Stimulated activated naive CD8-positive, alpha-beta T cell treated with anti-CD3 and anti-CD28 coated beads, Interleukin-15, Interleukin-2, amounts not matched to agents 100 U/mL and 50 U/mL, for 24 hours (primary cell): Measurements from ENCODE around the gene DNAH3.
"Not testable (repeated sequence)": the region's sequence is repeated elsewhere in the genome, so short reads cannot be mapped to it uniquely, and the experiment has no call there.

Experiments
- ATAC-seq: fragments of 150-1000 bp; cut with Tn5 transposase; one replicate; pipeline ENCODE4 v1.10.0; 2021
- DNase-seq: peaks from one replicate; pipeline ENCODE4 v3.0.0; 2021

DNAH3 gene

GRCh38 chr16:20944861-20945574 is 205.6 kb downstream of the DNAH3 start:
- DNase-seq = peak; percentile 40
- peak; percentile 61 for ATAC-seq

GRCh38 chr16:20942256-20942655 is 208.4 kb downstream of the DNAH3 start:
- ATAC-seq (no peak), DNase-seq (no peak)

- DNase-seq (no peak), ATAC-seq (no peak)
Observed at GRCh38 chr16:20941636-20941926, 209.1 kb downstream of the DNAH3 start.

- ATAC-seq (no peak), DNase-seq (no peak)
Observed at GRCh38 chr16:20940871-20941635, 209.6 kb downstream of the DNAH3 start.

GRCh38 chr16:20939611-20940010 is 211.0 kb downstream of the DNAH3 start:
- ATAC-seq = peak; percentile 28
- DNase-seq = no peak

- DNase-seq (no peak), ATAC-seq (peak; percentile 84)
Observed at GRCh38 chr16:20938426-20938825, 212.2 kb downstream of the DNAH3 start.

GRCh38 chr16:20937736-20938135 is 212.9 kb downstream of the DNAH3 start:
- ATAC-seq (no peak), DNase-seq (no peak)

- DNase-seq (no peak), ATAC-seq (no peak)
Observed at GRCh38 chr16:20933589-20933988, 217.1 kb downstream of the DNAH3 start.

- ATAC-seq (no peak), DNase-seq (no peak)
Observed at GRCh38 chr16:20931066-20931600, 219.5 kb downstream of the DNAH3 start.

- ATAC-seq (no peak), DNase-seq (no peak)
Observed at GRCh38 chr16:20930365-20930690, 220.3 kb downstream of the DNAH3 start.

GRCh38 chr16:20929676-20930364 is 220.8 kb downstream of the DNAH3 start:
- ATAC-seq, DNase-seq: not testable (repeated sequence)

GRCh38 chr16:20928774-20929411 is 221.8 kb downstream of the DNAH3 start:
- no peak for ATAC-seq
- DNase-seq = no peak

- DNase-seq (no peak), ATAC-seq (no peak)
Observed at GRCh38 chr16:20925751-20926150, 224.9 kb downstream of the DNAH3 start.

- DNase-seq = no peak
- no peak for ATAC-seq
Observed at GRCh38 chr16:20923876-20924275, 226.8 kb downstream of the DNAH3 start.

- DNase-seq (no peak), ATAC-seq (no peak)
Observed at GRCh38 chr16:20920799-20921198, 229.8 kb downstream of the DNAH3 start.

GRCh38 chr16:20920091-20920490 is 230.6 kb downstream of the DNAH3 start:
- DNase-seq = no peak
- peak; percentile 68 for ATAC-seq

- ATAC-seq = no peak
Observed at GRCh38 chr16:20918486-20919239, 232.0 kb downstream of the DNAH3 start.

GRCh38 chr16:20916942-20917341 is 233.7 kb downstream of the DNAH3 start:
- no peak for ATAC-seq
- no peak for DNase-seq

More at GRCh38 chr16:20918486-20919239, 232.0 kb downstream of the DNAH3 start:
- no peak for DNase-seq

- ATAC-seq (no peak), DNase-seq (no peak)
Observed at GRCh38 chr16:20916289-20916688, 234.4 kb downstream of the DNAH3 start.

GRCh38 chr16:20911361-20911760 is 239.3 kb downstream of the DNAH3 start:
- ATAC-seq (peak; percentile 38), DNase-seq (no peak)

GRCh38 chr16:20910781-20911321 is 239.8 kb downstream of the DNAH3 start:
- ATAC-seq (peak; percentile 80), DNase-seq (no peak)
